AG04450 (cell line): ENCODE measurements around the gene HTR3A. TPM values are rescaled to one million over a fixed set of nuclear protein-coding genes. Genes with fewer than 3 reads are reported as not detected.

Source experiments
- CTCF ChIA-PET: fragments of 300-600, 350-600 bp; formaldehyde crosslinking; extraction: SDS; loops from one replicate; lab custom pipeline; 2022; ENCODE audit warnings: antibody characterized with exemption, inconsistent platforms; lab: Charles Lee
- POLR2A ChIA-PET: fragments of 350-600 bp; formaldehyde crosslinking; extraction: SDS; loops from one replicate; lab custom pipeline; 2021; ENCODE audit warnings: antibody characterized with exemption, inconsistent platforms; lab: Yijun Ruan, JAX
- DNase-seq: peaks from one replicate; pipeline ENCODE4 v3.0.0-alpha.2; 2011; ENCODE audit warnings: low read depth, low spot score
- H3K27ac ChIP-seq: one replicate; pipeline ENCODE4 v1.5.1; 2012; ENCODE audit warnings: low read depth, low read length, control low read depth
- H3K27me3 ChIP-seq: one replicate; pipeline ENCODE4 v1.6.0; 2012; ENCODE audit warnings: low read length; ENCODE audit not compliant: control insufficient read depth, insufficient read depth
- H3K4me3 ChIP-seq: 2 replicates; pipeline ENCODE4 v1.5.1; 2011; ENCODE audit warnings: mild to moderate bottlenecking, low read depth, low read length, control low read depth
- H3K9me3 ChIP-seq: 2 replicates; pipeline ENCODE4 v1.5.1; 2012; ENCODE audit warnings: low read length; ENCODE audit not compliant: control insufficient read depth, insufficient read depth
- CTCF ChIP-seq: IDR thresholded peaks from 2 replicates; pipeline ENCODE4 v1.5.1; 2011; ENCODE audit warnings: low read depth, low read length, control low read depth, inconsistent platforms
- polyA plus RNA-seq: library from polyadenylated mRNA; depleted of rRNA; stranded (reverse); fragments of >200 nt; gene quantifications from 2 replicates; pipeline ENCODE4 v1.2.3, GENCODE V29; 2011

Gene HTR3A
- polyA plus RNA-seq, 1 experiment: not detected

- Histone ChIP-seq H3K9me3 (no peaks in the 10 kb centered on the region), H3K27me3 (no peaks in the 10 kb centered on the region), H3K4me3 (no peak overlapping the region), H3K27ac (no peak overlapping the region)
- POLR2A ChIA-PET: no interaction called here
- CTCF ChIA-PET: interaction anchor here (1.3 to 1.5 kb wide), 2 partner anchors 264 to 270 kb away, joined by 3 read pairs; no protein-coding TSS in a partner anchor
- no peak for TF ChIP-seq CTCF
- no peak for DNase-seq
These were observed 23.7 kb downstream of the HTR3A start for GRCh38 chr11:113998574-113998973.

- H3K27me3 ChIP-seq: no peaks in the 10 kb centered on the region
- ChIA-PET CTCF (interaction anchor here (0.7 kb wide), 1 partner anchor 261 kb away, joined by 3 read pairs; no protein-coding TSS in a partner anchor), POLR2A (no interaction called here)
These were observed 25.6 kb downstream of the HTR3A start for GRCh38 chr11:114000526-114000925.

GRCh38 chr11:114001416-114001815 lies 26.5 kb downstream of the HTR3A start:
- ChIA-PET POLR2A (no interaction called here), CTCF (interaction anchor here (1.2 to 1.3 kb wide), 3 partner anchors 9 to 260 kb away, joined by 4 to 5 read pairs (median 4); no protein-coding TSS in a partner anchor)
- Histone ChIP-seq H3K27me3 (no peaks in the 10 kb centered on the region), H3K9me3 (no peaks in the 10 kb centered on the region), H3K4me3 (no peak overlapping the region), H3K27ac (no peak overlapping the region)
- no peak for TF ChIP-seq CTCF
- DNase-seq: no peak

More at GRCh38 chr11:114000526-114000925, 25.6 kb downstream of the HTR3A start:
- no peak for DNase-seq
- H3K4me3 ChIP-seq: no peak overlapping the region
- H3K9me3 ChIP-seq: no peaks in the 10 kb centered on the region
- H3K27ac ChIP-seq: no peak overlapping the region
- TF ChIP-seq CTCF: no peak

GRCh38 chr11:114008331-114008730 lies 33.4 kb downstream of the HTR3A start:
- CTCF ChIA-PET: no interaction called here
- no peak for TF ChIP-seq CTCF
- no peaks in the 10 kb centered on the region for H3K9me3 ChIP-seq
- POLR2A ChIA-PET: no interaction called here
- no peak overlapping the region for H3K4me3 ChIP-seq
- H3K27me3 ChIP-seq: no peaks in the 10 kb centered on the region
- no peak overlapping the region for H3K27ac ChIP-seq
- DNase-seq: no peak

- CTCF ChIA-PET: no interaction called here
- no peak for TF ChIP-seq CTCF
These were observed 36.0 kb downstream of the HTR3A start for GRCh38 chr11:114010931-114011330.

More at GRCh38 chr11:114010931-114011330, 36.0 kb downstream of the HTR3A start:
- no peak overlapping the region for H3K4me3 ChIP-seq
- no peaks in the 10 kb centered on the region for H3K9me3 ChIP-seq
- no peak for DNase-seq
- POLR2A ChIA-PET: no interaction called here
- no peaks in the 10 kb centered on the region for H3K27me3 ChIP-seq
- no peak overlapping the region for H3K27ac ChIP-seq
